HepG2 (cell line): Measurements from ENCODE around the gene FRMD1. TPM values are rescaled to one million over a fixed set of nuclear protein-coding genes. Genes with fewer than 3 reads are reported as not detected.

ENCODE experiments used
- ATAC-seq: fragments of 200-7000 bp; cut with Tn5 transposase; 3 replicates; pipeline ENCODE4 v1.9.1; 2020; ENCODE audit warnings: mild to moderate bottlenecking, moderate library complexity
- BruUV-seq: library from RNA; stranded (reverse); fragments of 400-500 nt; replicated peaks from 2 replicates; lab custom pipeline; 2021; lab: Mats Ljungman, UMichigan
- CTCF ChIA-PET: fragments of 300-600 bp; formaldehyde crosslinking; extraction: SDS; loops from one replicate; lab custom pipeline; 2021; ENCODE audit warnings: low total read pairs, inconsistent platforms, low intra/inter-chr PET ratio; lab: Yijun Ruan, JAX
- POLR2A ChIA-PET: fragments of 350-600 bp; sonication (Branson Sonifier 250); formaldehyde crosslinking; loops from one replicate; lab custom pipeline; 2020; ENCODE audit warnings: antibody characterized with exemption, inconsistent platforms; lab: Yijun Ruan, JAX
- DNase-seq: peaks from one replicate; pipeline ENCODE4 v3.0.0-alpha.2; 2015; ENCODE audit warnings: low spot score
- FAIRE-seq: peaks from 3 replicates; lab custom pipeline; 2011; peaks lifted over from hg19 to GRCh38; lab: Jason Lieb, UNC
- H2AFZ ChIP-seq: one replicate; pipeline ENCODE4 v1.6.1; 2011; ENCODE audit warnings: low read length, inconsistent platforms
- H3K27ac ChIP-seq: fragments of 300-600 bp; 3 replicates; pipeline ENCODE4 v1.8.0; 2011; ENCODE audit warnings: mixed run types, mild to moderate bottlenecking, mixed read lengths, low read length, inconsistent platforms; ENCODE audit not compliant: insufficient read depth; ENCODE audit errors: extremely low read length
- H3K27me3 ChIP-seq, 2 experiments: fragments of 200-600 bp in 1 of 2; 2 replicates in 1 of 2; 3 replicates in 1 of 2; pipeline versions ENCODE4 v1.6.0 to v1.8.0; 2011; ENCODE audit warnings: low read length in 2 of 2, mild to moderate bottlenecking in 2 of 2, moderate library complexity in 2 of 2, inconsistent platforms in 1 of 2; ENCODE audit not compliant: insufficient read depth in 2 of 2, control insufficient read depth in 1 of 2
- H3K36me3 ChIP-seq, 2 experiments: fragments of 200-600 bp in 1 of 2; replicated peaks in 1 of 2; 2 replicates in 1 of 2; 3 replicates in 1 of 2; pipeline versions ENCODE4 v1.5.1 to v1.8.0; 2011; ENCODE audit warnings: low read length in 2 of 2, inconsistent platforms in 1 of 2; ENCODE audit not compliant: insufficient read depth in 2 of 2, control insufficient read depth in 1 of 2
- H3K4me1 ChIP-seq: 2 replicates; pipeline ENCODE4 v1.5.1; 2012; ENCODE audit warnings: low read length, inconsistent platforms; ENCODE audit not compliant: insufficient read depth
- H3K4me2 ChIP-seq: 2 replicates; pipeline ENCODE4 v1.6.0; 2011; ENCODE audit warnings: low read depth, low read length, inconsistent platforms
- H3K4me3 ChIP-seq, 3 experiments: fragments of 200-600 bp in 1 of 3; sonication (generic), shearing (Covaris generic) in 1 of 3; replicated peaks in 1 of 3; 2 replicates each; pipeline ENCODE4 v1.5.1; 2011 to 2016; ENCODE audit warnings: low read length in 3 of 3, inconsistent platforms in 2 of 3, low read depth in 2 of 3, mild to moderate bottlenecking in 2 of 3, control low read depth in 1 of 3, mixed read lengths in 1 of 3; ENCODE audit not compliant: insufficient read depth in 1 of 3
- H3K79me2 ChIP-seq: one replicate; pipeline ENCODE4 v1.6.1; 2011; ENCODE audit warnings: low read length, inconsistent platforms; ENCODE audit not compliant: insufficient read depth
- H3K9ac ChIP-seq: 2 replicates; pipeline ENCODE4 v1.6.0; 2011; ENCODE audit warnings: mild to moderate bottlenecking, low read depth, low read length, inconsistent platforms; ENCODE audit not compliant: insufficient read depth
- H3K9me3 ChIP-seq: 2 replicates; pipeline ENCODE4 v1.5.1; 2012; ENCODE audit warnings: mild to moderate bottlenecking, low read length
- H4K20me1 ChIP-seq: 2 replicates; pipeline ENCODE4 v1.6.0; 2011; ENCODE audit warnings: inconsistent platforms, mild to moderate bottlenecking, low read length, moderate library complexity; ENCODE audit not compliant: insufficient read depth
- ARID4A ChIP-seq: sonication (generic); formaldehyde crosslinking; IDR thresholded peaks from 2 replicates; pipeline ENCODE4 v1.5.0; 2020; ENCODE audit warnings: mild to moderate bottlenecking, missing genetic modification reagents, borderline replicate concordance
- CREBL2 ChIP-seq: sonication (generic); formaldehyde crosslinking; IDR thresholded peaks from 2 replicates; pipeline ENCODE4 v1.8.1; 2023; ENCODE audit warnings: missing genetic modification reagents, mild to moderate bottlenecking, borderline replicate concordance
- ZNF263 ChIP-seq: sonication (generic); formaldehyde crosslinking; IDR thresholded peaks from 2 replicates; pipeline ENCODE4 v1.4.0; 2020; ENCODE audit warnings: missing genetic modification reagents
- ZNF512 ChIP-seq: sonication (generic); formaldehyde crosslinking; IDR thresholded peaks from 2 replicates; pipeline ENCODE4 v1.4.0; 2020; ENCODE audit warnings: mild to moderate bottlenecking, missing genetic modification reagents
- WGBS: methylation state at CpG from one replicate; pipeline ENCODE4 v1.1.6; 2017; ENCODE audit warnings: low lambda C conversion rate; 5-methylcytosine and 5-hydroxymethylcytosine counted together
- in situ Hi-C: cut with HindIII; loops from 2 replicates; pipeline ENCODE4 v1.10.0; 2017; ENCODE audit warnings: low pct_unique_long_range_greater_than_20kb; ENCODE audit not compliant: extremely low pct_ligation_motif_present
- intact Hi-C: fragments of 100-400 bp; cut with micrococcal nuclease; formaldehyde crosslinking; loops from one replicate; pipeline ENCODE4 v1.10.0; 2022; ENCODE audit not compliant: unreplicated experiment
- polyA plus RNA-seq, 8 experiments: library from polyadenylated mRNA; depleted of rRNA in 3 of 8; stranded (reverse) in 7 of 8; unstranded in 1 of 8; fragments of >200 nt; fragmentation: Illumina TruSeq in 4 of 8; extraction: Trizol in 4 of 8; gene quantifications; 2 replicates each; pipeline versions ENCODE4 v1.2.1 to v1.2.3, GENCODE V29; 2011 to 2016; ENCODE audit warnings: low read depth in 4 of 8, missing spikeins in 1 of 8, mixed read lengths in 1 of 8; ENCODE audit not compliant: insufficient read depth in 1 of 8
- total RNA-seq, 5 experiments: library from RNA; depleted of rRNA; stranded (reverse); fragments of >200 nt; fragmentation: Illumina TruSeq; extraction: Trizol; gene quantifications; 2 replicates each; pipeline ENCODE4 v1.2.3, GENCODE V29; 2016; ENCODE audit warnings: low read depth in 1 of 5

Gene FRMD1
- total and polyA plus RNA-seq, 2 of the 13 experiments (the other 11 are each of a cell fraction or from before 2014, with no cell fraction given), result 0.01 TPM; not detected in 1

GRCh38 chr6:168127384-168127868 lies 48.4 kb upstream of the FRMD1 start:
- no peak for TF ChIP-seq CREBL2 (CRISPR knock-in tag)
- ATAC-seq (no peak), FAIRE-seq (no peak), DNase-seq (no peak)
- Histone ChIP-seq H2AFZ (no peak overlapping the region), H3K27ac (no peak overlapping the region), H3K4me2 (no peak overlapping the region), H3K79me2 (no peaks in the 10 kb centered on the region), H3K9ac (no peak overlapping the region), H3K27me3 (peaks cover 6 to 72% of the 10 kb centered on the region in 2 experiments; a peak in 4 of 5 replicates), H3K4me1 (no peaks in the 10 kb centered on the region), H3K9me3 (no peaks in the 10 kb centered on the region), H4K20me1 (no peaks in the 10 kb centered on the region), H3K4me3 (no peak overlapping the region), H3K36me3 (no peaks in the 10 kb centered on the region)
- BruUV-seq, result no TSS peak
- POLR2A ChIA-PET, result no interaction called here
- WGBS, result 2% methylated on average over 5 of the region's 10 CpGs
- intact Hi-C loops, result no loop called here
- in situ Hi-C loops, result no loop called here
- CTCF ChIA-PET, result no interaction called here

GRCh38 chr6:168126566-168127383 lies 47.8 kb upstream of the FRMD1 start:
- H3K9ac ChIP-seq, result no peak overlapping the region
- H3K9me3 ChIP-seq, result no peaks in the 10 kb centered on the region
- no TSS peak for BruUV-seq
- no peaks in the 10 kb centered on the region for H4K20me1 ChIP-seq
- no peak overlapping the region for H3K4me2 ChIP-seq
- H3K4me1 ChIP-seq, result no peaks in the 10 kb centered on the region
- no peaks in the 10 kb centered on the region for H3K79me2 ChIP-seq
- peaks cover 3 to 65% of the 10 kb centered on the region in 2 experiments; a peak in 4 of 5 replicates for H3K27me3 ChIP-seq
- DNase-seq, result no peak
- TF ChIP-seq ZNF512 (CRISPR knock-in tag) (no peak), ZNF263 (CRISPR knock-in tag) (peak; percentile 49; the same call in 1 of the 2 replicates), ARID4A (CRISPR knock-in tag) (no peak)
- intact Hi-C loops (no loop called here), in situ Hi-C loops (no loop called here)
- no peaks in the 10 kb centered on the region for H3K36me3 ChIP-seq
- CTCF ChIA-PET, result no interaction called here
- ATAC-seq, result no peak
- FAIRE-seq, result no peak
- H2AFZ ChIP-seq, result no peak overlapping the region
- POLR2A ChIA-PET, result no interaction called here
- H3K27ac ChIP-seq, result no peak overlapping the region
- no peak overlapping the region for H3K4me3 ChIP-seq
- WGBS, result 52% methylated on average over 16 of the region's 22 CpGs
